Muscle layer of colon (tissue), 2 donors: ENCODE data around the gene AOPEP.

Experiments
- H3K27ac ChIP-seq: one replicate; pipeline ENCODE4 v1.7.0; 2013; ENCODE audit warnings: low read depth, mild to moderate bottlenecking, low read length, moderate library complexity
- H3K27me3 ChIP-seq, 2 donors: one replicate each; pipeline ENCODE4 v1.7.0; 2013; ENCODE audit warnings: low read length in 2 of 2, mild to moderate bottlenecking in 2 of 2; ENCODE audit not compliant: insufficient read depth in 2 of 2, control insufficient read depth in 1 of 2
- H3K36me3 ChIP-seq: one replicate; pipeline ENCODE4 v1.7.0; 2013; ENCODE audit warnings: mild to moderate bottlenecking, low read length; ENCODE audit not compliant: insufficient read depth
- H3K4me1 ChIP-seq: one replicate; pipeline ENCODE4 v1.7.0; 2013; ENCODE audit warnings: mild to moderate bottlenecking, low read length; ENCODE audit not compliant: insufficient read depth
- H3K4me3 ChIP-seq, 2 donors: one replicate each; pipeline ENCODE4 v1.7.0; 2013; ENCODE audit warnings: low read length in 2 of 2, low read depth in 1 of 2, mild to moderate bottlenecking in 1 of 2, moderate library complexity in 1 of 2
- H3K9ac ChIP-seq: one replicate; pipeline ENCODE4 v1.7.0; 2013; ENCODE audit warnings: low read length
- H3K9me3 ChIP-seq: one replicate; pipeline ENCODE4 v1.7.0; 2013; ENCODE audit warnings: mild to moderate bottlenecking, low read length
- donor health status: abdominal sarcoma.
- donor health status: Adenocarcinoma of cecum.

The AOPEP gene

DNA sequence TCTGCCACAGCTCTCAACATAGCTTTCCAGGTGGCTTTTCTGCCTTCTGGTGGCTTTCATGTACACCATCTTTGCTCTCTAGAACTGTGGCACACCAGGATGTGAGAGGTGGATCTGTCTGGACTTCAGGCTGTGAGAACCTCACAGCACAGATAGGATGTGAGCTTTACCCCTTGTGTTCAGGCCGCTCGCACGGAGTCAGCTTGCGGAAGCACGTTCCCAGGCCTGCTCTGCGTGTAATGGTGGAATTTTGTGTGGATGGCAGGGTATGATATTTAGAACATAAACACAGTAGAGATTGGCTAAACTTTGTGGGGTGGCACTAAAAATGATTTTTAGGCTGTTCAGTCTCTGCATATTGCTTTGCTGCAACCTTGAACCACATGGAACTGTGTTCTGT lies 340.6 kb downstream of the AOPEP start:
- H3K4me1 ChIP-seq: peaks cover 96% of the 10 kb centered on the region
- H3K36me3 ChIP-seq: peaks cover 28% of the 10 kb centered on the region

DNA sequence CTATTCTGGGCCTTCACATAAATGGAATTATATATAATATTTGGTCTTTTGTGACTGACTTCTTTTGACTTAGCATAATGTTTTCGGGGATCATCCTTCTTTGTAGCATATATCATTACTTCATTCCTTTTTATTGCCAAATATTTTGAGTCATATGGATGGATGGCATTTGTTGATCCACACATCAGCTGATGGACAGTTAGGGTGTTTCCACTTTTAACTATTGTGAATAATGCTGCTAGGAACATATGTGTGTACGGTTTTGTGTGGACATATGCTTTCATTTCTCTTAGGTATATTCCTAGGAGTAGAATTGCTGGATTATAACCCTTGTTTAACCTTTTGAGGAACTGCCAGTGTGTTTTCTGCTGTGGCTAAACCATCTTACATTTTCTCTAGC lies 341.4 kb downstream of the AOPEP start:
- no peak overlapping the region for H3K9ac ChIP-seq
- H3K9me3 ChIP-seq: no peaks in the 10 kb centered on the region
- no peak overlapping the region for H3K4me3 ChIP-seq
- peaks cover 96% of the 10 kb centered on the region for H3K4me1 ChIP-seq
- no peaks in the 10 kb centered on the region for H3K27me3 ChIP-seq
- H3K36me3 ChIP-seq: peaks cover 20% of the 10 kb centered on the region
- H3K27ac ChIP-seq: no peak overlapping the region

More for the DNA sequence above, 340.6 kb downstream of the AOPEP start:
- H3K27me3 ChIP-seq: no peaks in the 10 kb centered on the region
- H3K9ac ChIP-seq: no peak overlapping the region
- H3K4me3 ChIP-seq: no peak overlapping the region
- no peaks in the 10 kb centered on the region for H3K9me3 ChIP-seq
- H3K27ac ChIP-seq: peak overlapping the region; percentile 48

DNA sequence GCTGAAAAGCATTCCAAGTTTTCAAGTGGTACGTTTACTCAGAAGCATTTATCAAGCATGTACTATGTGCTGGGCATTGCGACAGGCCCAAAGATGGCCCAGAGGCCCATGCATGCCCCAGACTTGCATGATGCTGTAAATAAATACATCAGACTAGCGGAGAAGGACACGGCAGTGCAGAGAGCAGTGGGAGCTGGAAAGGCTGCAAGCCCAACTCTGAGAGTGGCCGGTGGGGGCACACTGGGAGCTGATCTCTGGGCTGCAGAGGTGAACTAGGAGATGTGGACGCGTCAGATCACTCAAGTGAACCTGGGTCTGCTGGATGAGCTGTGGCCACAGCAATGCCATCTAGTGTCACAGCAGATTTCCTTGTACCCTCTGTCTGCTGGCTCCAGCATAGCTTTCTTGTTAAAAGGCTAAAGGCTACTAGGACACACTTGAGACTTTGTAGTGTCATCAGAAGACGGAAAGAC lies 344.1 kb downstream of the AOPEP start:
- H3K4me3 ChIP-seq: no peak overlapping the region
- no peaks in the 10 kb centered on the region for H3K27me3 ChIP-seq
- H3K27ac ChIP-seq: no peak overlapping the region
- no peak overlapping the region for H3K9ac ChIP-seq
- H3K36me3 ChIP-seq: peaks cover 23% of the 10 kb centered on the region
- no peaks in the 10 kb centered on the region for H3K9me3 ChIP-seq
- H3K4me1 ChIP-seq: peaks cover 90% of the 10 kb centered on the region

DNA sequence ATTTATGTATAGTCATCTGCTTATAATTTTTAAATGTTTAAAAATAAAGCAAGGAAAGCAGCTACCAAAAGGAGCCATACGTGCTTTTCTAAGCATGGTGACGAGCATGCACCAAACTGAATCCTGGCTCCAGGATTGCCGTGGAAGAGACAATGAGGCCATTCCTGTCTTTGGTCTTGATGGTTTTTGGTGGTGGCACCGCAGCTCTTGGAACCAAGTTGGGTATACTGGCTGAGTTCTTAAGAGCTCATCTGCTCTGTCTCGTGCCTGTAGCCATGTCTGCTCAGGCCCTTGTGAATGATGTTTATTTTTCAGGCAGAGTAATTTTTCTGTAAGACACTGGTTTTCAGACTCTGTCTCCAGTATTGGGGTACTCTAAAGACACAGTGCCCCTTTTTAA lies 345.0 kb downstream of the AOPEP start:
- no peaks in the 10 kb centered on the region for H3K9me3 ChIP-seq
- no peak overlapping the region for H3K9ac ChIP-seq
- peaks cover 28% of the 10 kb centered on the region for H3K36me3 ChIP-seq
- no peak overlapping the region for H3K4me3 ChIP-seq
- H3K4me1 ChIP-seq: peaks cover 89% of the 10 kb centered on the region
- no peaks in the 10 kb centered on the region for H3K27me3 ChIP-seq
- no peak overlapping the region for H3K27ac ChIP-seq

DNA sequence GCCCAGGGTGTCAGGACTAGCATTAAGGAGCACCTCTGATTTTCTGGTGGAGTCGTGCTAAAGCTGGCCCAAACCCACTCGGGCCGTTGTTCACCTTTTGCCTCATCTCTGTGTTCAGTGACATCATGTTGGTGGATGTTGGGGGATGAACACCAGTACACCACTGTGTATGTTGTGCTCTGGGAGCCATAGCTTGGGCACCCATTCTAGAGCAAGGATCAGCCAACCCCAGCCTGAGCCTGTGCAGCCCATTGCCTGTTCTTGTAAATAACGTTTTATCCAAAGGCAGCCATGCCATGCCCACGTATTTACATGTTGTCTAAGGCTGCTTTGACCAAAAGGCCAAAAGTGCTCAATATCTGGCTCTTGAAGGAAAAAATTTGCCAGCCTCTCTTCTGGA lies 345.4 kb downstream of the AOPEP start:
- H3K4me3 ChIP-seq: no peak overlapping the region
- peaks cover 24% of the 10 kb centered on the region for H3K36me3 ChIP-seq
- H3K9ac ChIP-seq: no peak overlapping the region
- H3K27me3 ChIP-seq: no peaks in the 10 kb centered on the region
- H3K4me1 ChIP-seq: peaks cover 89% of the 10 kb centered on the region
- no peaks in the 10 kb centered on the region for H3K9me3 ChIP-seq
- H3K27ac ChIP-seq: no peak overlapping the region

DNA sequence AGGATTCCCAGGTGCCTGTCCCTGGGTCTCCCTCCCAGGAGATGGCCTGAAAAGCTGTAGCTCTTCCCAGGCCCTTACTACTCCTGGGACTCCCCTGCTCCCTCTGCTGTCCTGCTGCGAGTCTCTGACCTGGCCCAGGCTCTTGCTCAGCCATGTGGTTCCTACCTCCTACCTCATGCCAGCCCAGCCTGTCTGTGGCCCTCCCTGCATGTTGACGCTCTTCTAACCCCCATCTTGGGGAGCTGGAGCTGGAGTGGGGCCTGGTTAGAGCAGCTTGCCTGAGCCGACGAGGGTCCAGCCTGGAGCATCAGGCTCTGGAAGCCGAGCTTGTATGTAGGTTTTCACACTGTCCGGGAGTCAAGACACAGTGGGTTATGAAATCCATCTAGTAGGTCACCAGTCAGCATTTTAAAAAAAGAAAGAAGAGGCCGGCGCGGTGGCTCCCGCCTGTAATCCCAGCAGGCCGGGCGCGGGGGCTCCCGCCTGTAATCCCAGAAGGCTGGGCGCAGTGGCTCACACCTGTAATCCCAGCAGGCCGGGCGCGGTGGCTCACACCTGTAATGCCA lies 346.6 kb downstream of the AOPEP start:
- Histone ChIP-seq H3K9ac (no peak overlapping the region), H3K4me1 (peaks cover 90% of the 10 kb centered on the region), H3K9me3 (no peaks in the 10 kb centered on the region), H3K36me3 (peaks cover 24% of the 10 kb centered on the region), H3K27ac (no peak overlapping the region), H3K4me3 (no peak overlapping the region), H3K27me3 (no peaks in the 10 kb centered on the region)

DNA sequence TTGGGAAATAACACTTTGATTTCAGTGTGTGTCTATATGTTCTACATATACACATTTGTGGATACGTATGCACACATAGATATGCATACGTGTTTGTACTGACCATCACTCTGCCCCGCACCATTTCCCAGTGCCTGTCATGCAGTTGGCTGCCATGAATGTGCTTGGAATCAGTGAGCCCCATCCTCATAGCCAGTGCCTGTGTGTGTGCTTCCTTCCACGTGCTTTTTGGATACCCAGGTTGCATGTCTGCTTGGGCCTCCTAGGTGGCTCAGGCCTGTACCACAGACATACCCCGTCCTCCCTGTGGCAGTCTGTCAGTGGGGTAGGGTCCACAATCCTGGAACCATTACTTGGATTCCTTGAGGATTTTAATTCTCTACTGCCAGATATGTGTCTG lies 347.4 kb downstream of the AOPEP start:
- H3K9me3 ChIP-seq: no peaks in the 10 kb centered on the region
- H3K27ac ChIP-seq: no peak overlapping the region
- H3K27me3 ChIP-seq: no peaks in the 10 kb centered on the region
- H3K36me3 ChIP-seq: peaks cover 24% of the 10 kb centered on the region
- no peak overlapping the region for H3K4me3 ChIP-seq
- H3K9ac ChIP-seq: no peak overlapping the region
- peaks cover 90% of the 10 kb centered on the region for H3K4me1 ChIP-seq

DNA sequence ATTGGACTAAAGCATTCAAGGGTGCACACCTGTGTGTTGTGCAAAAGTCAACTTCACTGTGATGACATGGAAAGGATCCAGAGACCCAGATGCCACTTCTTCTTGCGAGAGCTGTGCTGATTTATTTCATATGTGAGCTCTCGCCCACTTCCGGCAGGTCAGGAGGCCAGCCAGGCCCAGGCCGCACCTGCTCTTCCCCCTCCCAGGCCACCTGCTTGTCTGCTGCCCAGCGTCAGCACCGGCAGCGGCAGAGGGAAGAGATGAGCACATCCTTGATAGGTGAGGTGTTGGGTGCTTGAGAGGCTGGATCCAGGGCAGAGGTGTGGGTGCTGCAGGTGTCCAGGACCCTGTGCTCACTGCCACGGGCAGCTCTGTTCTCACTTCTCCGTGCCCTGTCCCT lies 348.1 kb downstream of the AOPEP start:
- Histone ChIP-seq H3K36me3 (peaks cover 22% of the 10 kb centered on the region), H3K4me3 (no peak overlapping the region), H3K9me3 (no peaks in the 10 kb centered on the region), H3K27me3 (no peaks in the 10 kb centered on the region), H3K27ac (peak overlapping the region; percentile 26), H3K4me1 (peaks cover 90% of the 10 kb centered on the region), H3K9ac (no peak overlapping the region)

DNA sequence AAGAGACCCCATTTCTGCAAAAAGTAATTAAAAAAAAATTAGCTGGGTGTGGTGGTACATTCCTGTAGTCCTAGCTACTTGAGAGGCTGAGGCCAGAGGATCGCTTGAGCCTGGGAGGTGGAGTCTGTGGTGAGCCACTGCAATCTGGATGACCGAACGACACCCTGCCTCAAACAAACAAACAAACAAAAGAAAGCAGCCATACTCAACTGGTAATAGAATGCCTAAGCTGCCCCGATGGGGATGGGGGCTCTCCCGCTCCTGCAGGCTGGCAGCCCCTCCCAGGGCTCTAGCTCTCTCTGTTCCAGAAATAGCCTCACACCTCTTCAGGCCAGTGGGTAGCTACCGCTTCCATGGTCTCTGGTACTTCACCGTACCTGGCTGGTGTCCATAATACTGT lies 349.2 kb downstream of the AOPEP start:
- H3K27me3 ChIP-seq: no peaks in the 10 kb centered on the region
- no peak overlapping the region for H3K9ac ChIP-seq
- no peak overlapping the region for H3K4me3 ChIP-seq
- peaks cover 89% of the 10 kb centered on the region for H3K4me1 ChIP-seq
- no peak overlapping the region for H3K27ac ChIP-seq
- H3K9me3 ChIP-seq: no peaks in the 10 kb centered on the region
- peaks cover 23% of the 10 kb centered on the region for H3K36me3 ChIP-seq

DNA sequence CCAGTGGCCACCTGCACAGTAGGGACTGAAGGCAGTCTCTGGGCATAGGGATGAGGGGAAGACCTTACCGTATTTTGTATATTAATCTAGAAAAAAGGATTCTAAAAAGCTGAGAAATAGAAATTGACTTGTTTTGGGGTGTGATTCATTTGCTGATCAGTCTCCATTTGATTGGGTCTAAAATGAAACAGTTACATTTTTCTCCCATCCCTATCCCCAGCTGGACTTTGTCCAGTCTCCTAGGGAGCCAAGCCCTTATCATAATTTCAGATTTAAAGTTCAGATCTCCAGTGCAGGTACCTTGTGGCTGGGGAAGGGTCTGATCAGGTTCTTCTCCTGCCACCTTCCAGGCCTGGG lies 350.2 kb downstream of the AOPEP start:
- peak overlapping the region; percentile 87 for H3K27ac ChIP-seq
- H3K9ac ChIP-seq: no peak overlapping the region
- no peak overlapping the region for H3K4me3 ChIP-seq
- no peaks in the 10 kb centered on the region for H3K9me3 ChIP-seq
- peaks cover 32% of the 10 kb centered on the region for H3K36me3 ChIP-seq
- H3K27me3 ChIP-seq: no peaks in the 10 kb centered on the region
- H3K4me1 ChIP-seq: peaks cover 90% of the 10 kb centered on the region

DNA sequence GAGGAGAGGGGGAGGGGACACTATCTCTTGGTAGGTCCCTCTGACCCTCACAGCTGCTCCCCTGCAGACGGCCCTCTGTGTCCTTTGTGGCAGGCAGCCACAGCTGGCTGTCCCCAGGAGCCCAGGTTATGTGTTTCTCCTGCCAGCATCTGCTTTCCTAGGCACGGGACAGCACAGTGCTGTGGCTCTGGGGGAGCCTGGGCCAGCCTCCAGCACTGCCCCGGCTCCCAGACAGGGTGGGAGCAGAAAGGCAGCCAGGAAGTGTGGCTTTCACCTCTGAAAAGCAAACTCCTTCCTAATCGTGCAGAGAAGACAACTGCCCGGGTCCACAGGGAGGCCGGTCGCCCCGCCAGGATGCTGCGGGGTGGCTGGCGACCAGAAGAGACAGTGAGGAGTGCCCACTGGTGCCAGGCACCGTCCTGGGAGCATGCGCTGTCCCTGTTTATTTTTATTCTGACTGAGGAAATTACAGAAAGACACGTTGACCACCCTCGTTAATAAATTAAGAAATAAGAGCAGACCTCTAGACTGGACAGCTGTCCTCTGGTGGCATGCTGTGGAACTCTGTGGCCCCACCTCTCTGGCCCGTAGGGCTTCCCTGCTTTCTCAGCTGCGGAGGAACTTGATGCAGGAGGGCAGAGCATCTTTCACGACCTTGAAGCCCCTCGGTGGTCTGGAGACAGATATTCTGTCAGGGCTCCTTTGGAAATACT lies 350.7 kb downstream of the AOPEP start:
- Histone ChIP-seq H3K4me3 (no peak overlapping the region), H3K9ac (no peak overlapping the region)

More for the DNA sequence above, 350.7 kb downstream of the AOPEP start:
- H3K27ac ChIP-seq: peak overlapping the region; percentile 87
- H3K9me3 ChIP-seq: no peaks in the 10 kb centered on the region
- peaks cover 38% of the 10 kb centered on the region for H3K36me3 ChIP-seq
- no peaks in the 10 kb centered on the region for H3K27me3 ChIP-seq
- peaks cover 90% of the 10 kb centered on the region for H3K4me1 ChIP-seq
